Measurements from ENCODE around the gene CCNL1. TPM values are rescaled to one million over a fixed set of nuclear protein-coding genes. Genes with fewer than 3 reads are reported as not detected.

The CCNL1 gene
- polyA plus RNA-seq, 1 donor from 2014 or later: 186 TPM

DNA sequence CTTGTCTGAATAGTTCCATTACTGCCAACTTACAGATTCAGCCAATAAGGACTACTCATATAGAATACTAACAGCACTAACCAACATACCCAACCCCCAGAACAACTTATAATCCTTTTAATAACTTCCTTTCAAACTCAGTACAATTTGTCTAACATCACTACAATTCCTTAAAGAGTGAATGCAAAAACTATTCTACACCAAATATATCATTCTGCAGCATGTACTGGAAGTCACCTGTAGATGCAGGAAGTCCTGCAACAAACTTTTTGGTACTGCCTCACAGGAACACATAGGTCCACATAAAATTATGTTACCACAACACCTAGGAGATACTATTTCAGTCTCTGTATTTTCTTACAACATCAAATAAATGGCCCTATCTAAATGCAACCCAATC, 2.1 kb downstream of the CCNL1 start:
- Histone ChIP-seq H3F3A (ENCODE audit: insufficient read depth, low read length, poor library complexity, severe bottlenecking) (no peaks in the 10 kb centered on the region), H3K27ac (ENCODE audit: low read length) (no peak overlapping the region), H3K79me2 (replicated peaks; ENCODE audit: insufficient read depth, low read length) (peaks cover 65% of the 10 kb centered on the region), H3K9me3 (ENCODE audit: low read length) (no peaks in the 10 kb centered on the region), H4K20me1 (ENCODE audit: insufficient read depth) (peaks cover 9% of the 10 kb centered on the region), H3K9me2 (ENCODE audit: insufficient read depth, low read length) (no peaks in the 10 kb centered on the region), H3K4me3 (ENCODE audit: low read length) (peak overlapping the region; percentile 91), H3K27me3 (ENCODE audit: insufficient read depth, low read depth, low read length) (no peaks in the 10 kb centered on the region), H3K4me2 (ENCODE audit: low read length) (peak overlapping the region; percentile 90), H3K9ac (ENCODE audit: low read length) (no peak overlapping the region), H2AFZ (ENCODE audit: low read depth, low read length) (no peak overlapping the region), H3K36me3 (ENCODE audit: insufficient read depth, low read length) (peaks cover 5% of the 10 kb centered on the region)
- no peak for TF ChIP-seq REST (IDR thresholded peaks at IDR 0.05; ENCODE audit: borderline replicate concordance)
- no peak for TF ChIP-seq POLR2AphosphoS5 (IDR thresholded peaks at IDR 0.05)
- TF ChIP-seq TAF1 (IDR thresholded peaks at IDR 0.05; ENCODE audit: low read depth): no peak
- no peak for TF ChIP-seq MXI1 (conservative IDR thresholded peaks at IDR 0.05; ENCODE audit: poor library complexity, severe bottlenecking)
- no peak for TF ChIP-seq SMC3 (conservative IDR thresholded peaks at IDR 0.05; ENCODE audit: poor library complexity)
- TF ChIP-seq EZH2 (IDR thresholded peaks at IDR 0.05; ENCODE audit: borderline replicate concordance, insufficient read depth, low read length, poor library complexity, severe bottlenecking): no peak
- no peak for TF ChIP-seq CTCF (IDR thresholded peaks at IDR 0.05; ENCODE audit: poor library complexity, severe bottlenecking)
- no peak for TF ChIP-seq RAD21 (conservative IDR thresholded peaks at IDR 0.05)
- no peak for TF ChIP-seq EP300 (conservative IDR thresholded peaks at IDR 0.05; ENCODE audit: poor library complexity, severe bottlenecking)

- Histone ChIP-seq H2AFZ (ENCODE audit: low read depth, low read length) (no peak overlapping the region), H3F3A (ENCODE audit: insufficient read depth, low read length, poor library complexity, severe bottlenecking) (no peaks in the 10 kb centered on the region), H3K27ac (ENCODE audit: low read length) (no peak overlapping the region), H3K79me2 (replicated peaks; ENCODE audit: insufficient read depth, low read length) (peaks cover 65% of the 10 kb centered on the region), H3K9me3 (ENCODE audit: low read length) (no peaks in the 10 kb centered on the region), H3K9me2 (ENCODE audit: insufficient read depth, low read length) (no peaks in the 10 kb centered on the region), H3K36me3 (ENCODE audit: insufficient read depth, low read length) (peaks cover 6% of the 10 kb centered on the region), H3K4me2 (ENCODE audit: low read length) (peak overlapping the region; percentile 90), H3K4me3 (ENCODE audit: low read length) (peak overlapping the region; percentile 91), H3K9ac (ENCODE audit: low read length) (no peak overlapping the region), H4K20me1 (ENCODE audit: insufficient read depth) (peaks cover 9% of the 10 kb centered on the region), H3K27me3 (ENCODE audit: insufficient read depth, low read depth, low read length) (no peaks in the 10 kb centered on the region)
- TF ChIP-seq MXI1 (conservative IDR thresholded peaks at IDR 0.05; ENCODE audit: poor library complexity, severe bottlenecking): no peak
- no peak for TF ChIP-seq TAF1 (IDR thresholded peaks at IDR 0.05; ENCODE audit: low read depth)
- TF ChIP-seq RAD21 (conservative IDR thresholded peaks at IDR 0.05): no peak
- TF ChIP-seq CTCF (IDR thresholded peaks at IDR 0.05; ENCODE audit: poor library complexity, severe bottlenecking): no peak
- TF ChIP-seq POLR2AphosphoS5 (IDR thresholded peaks at IDR 0.05): no peak
- no peak for TF ChIP-seq EZH2 (IDR thresholded peaks at IDR 0.05; ENCODE audit: borderline replicate concordance, insufficient read depth, low read length, poor library complexity, severe bottlenecking)
- TF ChIP-seq REST (IDR thresholded peaks at IDR 0.05; ENCODE audit: borderline replicate concordance): no peak
- no peak for TF ChIP-seq SMC3 (conservative IDR thresholded peaks at IDR 0.05; ENCODE audit: poor library complexity)
- no peak for TF ChIP-seq EP300 (conservative IDR thresholded peaks at IDR 0.05; ENCODE audit: poor library complexity, severe bottlenecking)
These were observed 2.9 kb downstream of the CCNL1 start for GRCh38 chr3:157156837-157157635.
